ENCODE measurements around the gene ANKRD49.

ANKRD49 gene, protein sequence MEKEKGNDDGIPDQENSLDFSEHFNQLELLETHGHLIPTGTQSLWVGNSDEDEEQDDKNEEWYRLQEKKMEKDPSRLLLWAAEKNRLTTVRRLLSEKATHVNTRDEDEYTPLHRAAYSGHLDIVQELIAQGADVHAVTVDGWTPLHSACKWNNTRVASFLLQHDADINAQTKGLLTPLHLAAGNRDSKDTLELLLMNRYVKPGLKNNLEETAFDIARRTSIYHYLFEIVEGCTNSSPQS

DNA sequence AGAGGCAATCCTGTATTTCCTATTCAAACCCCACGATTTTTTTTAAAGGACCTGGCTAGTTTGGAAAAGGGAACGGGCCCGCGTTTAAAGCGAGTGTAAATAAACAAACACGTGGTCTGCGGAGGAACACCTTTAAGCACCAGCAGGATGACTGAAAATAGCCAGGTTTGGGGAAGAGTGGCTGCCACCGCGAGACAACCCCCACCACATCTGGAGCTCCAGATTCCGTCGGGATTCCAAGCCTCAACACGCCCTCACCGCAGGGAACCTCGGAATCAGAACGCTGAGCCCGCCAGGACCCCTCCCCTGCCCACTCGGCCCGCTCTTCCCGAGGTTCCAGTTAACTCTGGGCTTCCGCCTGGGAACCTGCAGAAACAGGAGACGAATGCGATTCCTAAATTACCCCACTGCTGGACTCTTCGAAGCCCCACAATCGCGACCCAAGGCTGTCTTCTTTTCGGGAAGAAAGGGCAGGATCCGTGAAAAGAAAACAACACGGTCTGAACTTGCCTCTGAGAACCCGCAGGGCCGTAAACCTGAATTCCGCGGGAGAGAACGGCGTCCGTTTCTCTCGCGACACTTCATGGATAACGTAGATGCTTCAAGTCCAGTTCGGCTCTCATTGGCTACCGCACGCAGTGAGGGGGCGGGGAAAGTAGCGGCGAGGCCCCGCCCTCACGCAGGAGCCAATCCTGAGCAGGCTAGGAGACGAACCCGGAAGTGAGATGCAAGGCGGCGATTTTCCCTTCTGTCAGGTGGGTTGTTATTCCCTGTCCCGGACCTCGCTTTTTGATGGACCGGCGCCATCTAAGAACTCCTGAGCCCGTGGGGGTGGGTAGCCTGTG, at the start of gene ANKRD49, which contains the start of gene MRE11:
Gene ANKRD49, plus strand, starts transcription at position 704 of the 845 bp plus-strand sequence. CDS start 2,710 bp downstream, outside the sequence.
Gene MRE11, minus strand, starts transcription at position 564 of the 845 bp plus-strand sequence. CDS start 1,043 bp downstream, outside the sequence.
- DNase-seq (ENCODE audit: low read depth in 2 of 2) = peak; percentile 95 to 96

DNA sequence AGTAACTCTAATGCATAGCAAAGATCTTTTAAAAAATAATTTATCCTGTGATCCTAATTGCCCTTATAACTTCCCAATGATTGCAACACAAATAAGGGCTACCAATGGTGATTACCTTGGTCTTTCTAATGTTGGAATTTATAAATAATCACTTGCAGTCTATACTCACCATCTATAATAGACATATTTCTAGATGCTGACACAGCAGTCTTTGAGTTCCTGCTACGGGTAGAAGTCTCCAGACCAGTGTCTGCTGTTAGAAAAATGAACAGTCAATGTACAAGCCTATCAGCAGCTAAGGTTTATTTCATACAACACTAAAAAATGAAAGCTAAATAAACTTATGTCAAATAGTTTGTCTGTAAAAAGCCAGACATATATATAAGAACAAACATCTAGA, 48.1 kb upstream of the ANKRD49 start:
- DNase-seq (ENCODE audit: low read depth in 2 of 2) = no peak

GRCh38 chr11:94447149-94447548, 46.6 kb upstream of the ANKRD49 start:
- no peak for DNase-seq (ENCODE audit: low read depth in 2 of 2)

- no peak for DNase-seq (ENCODE audit: low read depth in 2 of 2)
Measured at GRCh38 chr11:94449029-94449428, 44.8 kb upstream of the ANKRD49 start.

GRCh38 chr11:94449437-94449836, 44.3 kb upstream of the ANKRD49 start:
- DNase-seq (ENCODE audit: low read depth in 2 of 2) = peak; percentile 23 to 27

GRCh38 chr11:94450048-94450447, 43.7 kb upstream of the ANKRD49 start:
- DNase-seq (ENCODE audit: low read depth in 2 of 2) = peak; percentile 22 to 30

DNA sequence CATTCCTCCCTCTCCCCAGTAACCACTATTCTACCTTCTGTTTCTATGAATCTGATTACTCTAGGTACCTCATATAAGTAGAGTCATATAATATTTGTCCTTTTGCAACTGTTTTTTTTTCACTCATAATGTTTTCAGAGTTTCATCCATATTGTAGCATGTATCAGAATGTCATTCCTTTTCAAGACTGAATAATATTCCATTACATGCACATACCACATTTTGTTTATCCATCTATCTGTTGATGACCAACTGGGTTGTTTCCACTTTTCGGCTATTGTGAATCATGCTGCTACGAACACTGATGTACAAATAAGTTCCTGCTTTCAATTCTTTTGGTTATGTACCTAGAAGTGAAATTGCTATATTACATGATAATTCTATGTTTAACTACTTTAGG, 40.8 kb upstream of the ANKRD49 start:
- DNase-seq (ENCODE audit: low read depth in 2 of 2) = no peak

- no peak for DNase-seq (ENCODE audit: low read depth in 2 of 2)
Measured at GRCh38 chr11:94454301-94454700, 39.5 kb upstream of the ANKRD49 start.

- DNase-seq (ENCODE audit: low read depth in 2 of 2) = no peak
Measured at GRCh38 chr11:94455861-94456260, 37.9 kb upstream of the ANKRD49 start.

DNA sequence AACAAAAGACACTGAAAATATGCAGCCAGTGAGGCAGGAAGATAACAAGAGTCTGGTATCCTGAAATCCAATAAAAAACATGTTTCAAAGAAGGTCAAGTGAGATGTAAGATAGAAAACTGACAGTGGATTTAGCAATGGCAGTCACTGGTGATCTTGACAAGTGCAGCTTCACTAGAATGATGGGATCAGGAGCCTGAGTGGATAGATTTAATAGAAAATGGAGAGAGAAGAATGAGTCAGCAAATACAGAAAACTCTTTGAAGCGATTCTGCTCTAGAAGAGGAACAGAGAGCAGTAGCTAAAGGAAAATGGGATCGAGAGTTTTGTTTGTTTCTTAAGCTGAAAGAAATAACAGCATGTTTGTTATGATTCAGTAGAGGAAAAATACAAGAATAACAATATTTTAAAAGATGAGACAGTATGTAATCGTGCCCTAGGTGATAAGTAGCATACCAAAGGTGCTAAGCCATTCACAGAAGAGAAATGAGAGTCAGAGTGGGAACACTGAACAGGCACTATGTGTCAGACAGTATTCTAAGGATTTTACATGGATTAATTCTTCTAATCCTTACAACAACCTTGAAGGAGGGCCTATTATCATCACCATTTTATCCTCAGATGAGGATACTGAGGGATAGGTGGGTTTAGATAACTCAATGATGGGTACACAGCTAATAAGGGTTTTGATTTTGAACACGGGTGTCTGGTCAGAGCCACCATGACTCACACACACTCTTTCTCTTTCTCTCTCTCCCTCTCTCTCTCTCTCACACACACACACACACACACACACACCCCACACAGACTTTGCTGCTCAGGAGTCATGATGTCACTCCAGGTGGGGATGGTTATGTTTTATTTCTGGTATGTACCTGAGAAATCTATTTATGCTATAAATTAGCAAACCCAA, 36.4 kb upstream of the ANKRD49 start:
- DNase-seq (ENCODE audit: low read depth in 2 of 2) = no peak

GRCh38 chr11:94459576-94459975, 34.2 kb upstream of the ANKRD49 start:
- no peak for DNase-seq (ENCODE audit: low read depth in 2 of 2)

- DNase-seq (ENCODE audit: low read depth in 2 of 2) = no peak
Measured at GRCh38 chr11:94469416-94469815, 24.4 kb upstream of the ANKRD49 start.

DNA sequence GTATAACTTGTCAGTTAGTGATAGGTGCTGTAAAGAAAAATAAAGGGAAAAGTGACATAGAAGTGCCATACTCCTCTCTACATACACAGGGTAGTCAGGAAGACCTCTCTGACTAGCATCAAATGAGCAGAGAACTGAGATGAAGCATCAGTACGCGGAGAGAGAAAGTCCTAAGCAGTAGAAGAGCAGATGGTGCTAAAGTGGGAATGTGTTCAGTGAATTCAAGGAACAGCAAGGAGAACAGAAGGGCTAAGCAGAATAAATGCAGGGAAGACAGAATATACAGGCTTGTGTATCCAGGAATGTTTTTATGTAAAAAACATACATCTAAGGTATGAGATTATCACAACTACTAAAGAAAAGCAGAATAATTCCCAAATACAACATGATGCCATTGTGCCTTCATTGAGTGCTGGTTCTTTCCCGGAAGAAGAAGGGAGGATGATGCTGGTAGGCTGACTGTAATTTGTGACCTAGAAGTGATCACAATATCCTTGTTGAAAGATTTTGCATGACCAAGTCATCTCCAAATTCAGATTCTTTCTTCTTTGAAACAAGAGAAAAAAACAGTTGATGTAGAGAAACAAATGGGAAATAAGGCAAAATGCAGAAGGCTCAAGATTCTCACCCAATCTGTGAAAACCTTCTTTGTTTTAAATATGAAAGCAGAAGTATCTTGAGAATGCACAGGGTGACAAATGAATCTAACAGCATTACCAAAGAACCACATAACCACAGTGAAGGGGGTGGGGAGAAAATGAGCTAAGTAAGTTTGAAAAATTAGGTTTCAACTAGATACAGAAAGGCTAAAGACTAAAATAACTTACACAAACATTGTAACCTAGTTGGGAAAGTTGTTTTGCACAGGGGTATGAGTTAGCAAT, 20.6 kb upstream of the ANKRD49 start:
- peak in 1 of 2 experiments; percentile 10 for DNase-seq (ENCODE audit: low read depth in 2 of 2)

DNA sequence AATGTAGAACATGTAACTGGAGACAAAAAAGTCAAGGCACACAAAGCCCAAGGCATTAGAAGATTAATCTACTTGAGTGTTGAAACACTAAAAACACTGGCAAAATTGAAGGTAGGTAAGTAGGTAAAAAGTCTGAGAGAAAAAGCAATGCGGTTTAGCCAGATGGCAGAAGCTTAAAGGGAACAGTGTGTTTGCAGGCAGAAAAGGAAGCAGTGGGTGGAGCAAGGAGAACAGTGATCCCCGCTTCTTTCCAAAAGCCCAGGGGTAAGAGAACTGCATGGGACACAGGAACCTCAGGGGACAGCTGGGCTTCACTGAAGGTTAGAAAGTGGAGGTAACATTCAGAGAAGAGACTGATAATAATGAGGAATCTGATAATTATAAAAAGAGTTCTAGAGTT, 16.2 kb upstream of the ANKRD49 start:
- DNase-seq (ENCODE audit: low read depth in 2 of 2) = no peak

GRCh38 chr11:94481342-94481741, 12.4 kb upstream of the ANKRD49 start:
- DNase-seq (ENCODE audit: low read depth in 2 of 2) = no peak

DNA sequence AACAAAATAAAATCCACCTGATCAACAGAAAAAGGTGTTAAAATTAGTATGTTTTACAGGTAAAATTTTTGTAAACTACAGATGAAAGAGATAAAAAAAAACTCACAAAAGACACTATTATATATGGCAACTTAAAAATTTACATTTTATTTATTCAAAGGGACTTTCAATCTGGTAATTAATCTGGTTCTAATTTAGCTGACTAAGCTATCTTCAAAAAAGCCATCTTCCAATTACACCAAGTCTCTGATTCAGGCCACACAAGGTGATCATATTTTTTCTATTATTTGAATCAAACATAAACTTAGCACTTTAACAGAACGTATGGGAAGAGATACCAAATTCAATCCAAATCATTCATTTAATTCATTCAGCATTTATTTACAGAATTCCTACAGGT, 7.7 kb upstream of the ANKRD49 start:
- DNase-seq (ENCODE audit: low read depth in 2 of 2) = no peak

- no peak for DNase-seq (ENCODE audit: low read depth in 2 of 2)
Measured at GRCh38 chr11:94494126-94494680, 419 bp downstream of the ANKRD49 start.

DNA sequence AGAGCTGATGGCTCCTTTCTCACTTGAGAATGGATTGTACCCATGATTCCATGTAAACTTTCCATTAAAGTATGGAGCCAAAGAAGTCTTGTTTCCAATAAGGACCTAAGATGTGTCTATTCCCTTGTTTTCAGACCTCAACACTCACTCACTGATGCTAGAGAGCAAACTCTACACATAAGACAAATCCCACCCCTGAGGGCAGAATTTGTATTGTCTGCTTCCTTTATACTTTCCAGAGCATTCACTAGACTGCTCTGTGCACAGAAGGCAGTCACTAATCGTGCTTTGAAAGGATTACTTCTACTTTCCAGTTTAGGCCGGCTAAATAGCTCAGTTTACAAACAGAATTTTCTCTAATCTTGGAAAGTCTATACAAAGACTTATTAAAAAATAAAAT, 6.4 kb downstream of the ANKRD49 start:
- DNase-seq (ENCODE audit: low read depth in 2 of 2) = no peak

- no peak for DNase-seq (ENCODE audit: low read depth in 2 of 2)
Measured at GRCh38 chr11:94501522-94501921, 7.7 kb downstream of the ANKRD49 start.

DNA sequence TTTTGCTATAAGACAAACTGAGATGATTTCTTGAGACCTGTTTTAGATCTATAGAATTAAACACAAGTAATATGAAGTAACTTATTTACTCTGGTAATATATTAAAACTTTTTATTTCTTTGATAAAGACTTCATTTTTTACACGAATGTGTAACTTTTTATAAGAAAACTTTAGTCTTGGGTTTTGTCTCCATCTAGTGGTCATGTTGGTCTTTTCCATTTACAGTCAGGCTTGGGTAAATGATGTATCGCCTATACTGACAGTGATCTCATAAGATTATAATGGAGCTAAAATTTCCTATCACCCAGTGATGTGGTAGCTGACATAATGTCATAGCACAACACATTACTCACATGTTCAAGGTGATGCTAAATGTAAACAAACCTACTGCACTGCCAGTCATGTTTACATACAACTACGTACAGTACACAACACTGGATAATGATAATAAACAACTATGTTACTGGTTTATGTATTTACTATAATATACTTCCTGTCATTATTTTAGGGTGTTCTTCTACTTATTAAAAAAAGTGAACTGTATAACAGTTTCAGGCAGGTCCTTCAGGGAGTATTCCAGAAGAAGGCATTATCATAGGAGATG, 11.0 kb downstream of the ANKRD49 start:
- peak; percentile 37 to 38 for DNase-seq (ENCODE audit: low read depth in 2 of 2)
